Measurements from ENCODE around the gene IDH3A. TPM values are rescaled to one million over a fixed set of nuclear protein-coding genes. Genes with fewer than 3 reads are reported as not detected.

The IDH3A gene
- total and polyA plus RNA-seq, 10 donors = 27.6 to 90.7 (median 70.1) TPM

DNA sequence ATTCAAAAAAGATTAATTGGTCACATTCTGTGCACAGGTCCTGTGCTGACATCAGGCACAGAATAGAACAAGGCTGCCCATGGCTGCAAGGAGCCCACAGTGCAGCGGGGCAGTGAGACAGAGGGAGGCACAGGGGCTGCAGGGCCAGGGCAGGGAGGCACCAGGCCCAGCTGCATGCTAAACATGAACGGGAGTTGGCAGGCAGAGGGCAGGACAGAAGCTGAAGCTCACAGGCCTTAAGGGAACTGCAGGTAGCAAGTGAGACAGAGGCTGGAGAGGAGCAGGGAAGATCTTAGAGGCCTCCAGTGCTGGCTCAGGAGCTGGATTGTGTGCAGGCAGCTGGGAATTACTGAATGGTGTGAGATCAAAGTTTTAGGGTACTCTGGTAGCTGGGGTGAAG, 26.2 kb downstream of the IDH3A start:
- Histone ChIP-seq H3K9me3 (no peaks in the 10 kb centered on the region), H3K27me3 (replicated peaks in 1 of 7) (no peaks in the 10 kb centered on the region), H3K36me3 (peaks cover 0 to 26% (median 13%) of the 10 kb centered on the region in 6 donors), H3K27ac (no peak overlapping the region), H3K4me1 (peaks cover 15 to 56% (median 46%) of the 10 kb centered on the region in 6 donors), H3K4me3 (no peak overlapping the region)
- TF ChIP-seq, protein P1, sequence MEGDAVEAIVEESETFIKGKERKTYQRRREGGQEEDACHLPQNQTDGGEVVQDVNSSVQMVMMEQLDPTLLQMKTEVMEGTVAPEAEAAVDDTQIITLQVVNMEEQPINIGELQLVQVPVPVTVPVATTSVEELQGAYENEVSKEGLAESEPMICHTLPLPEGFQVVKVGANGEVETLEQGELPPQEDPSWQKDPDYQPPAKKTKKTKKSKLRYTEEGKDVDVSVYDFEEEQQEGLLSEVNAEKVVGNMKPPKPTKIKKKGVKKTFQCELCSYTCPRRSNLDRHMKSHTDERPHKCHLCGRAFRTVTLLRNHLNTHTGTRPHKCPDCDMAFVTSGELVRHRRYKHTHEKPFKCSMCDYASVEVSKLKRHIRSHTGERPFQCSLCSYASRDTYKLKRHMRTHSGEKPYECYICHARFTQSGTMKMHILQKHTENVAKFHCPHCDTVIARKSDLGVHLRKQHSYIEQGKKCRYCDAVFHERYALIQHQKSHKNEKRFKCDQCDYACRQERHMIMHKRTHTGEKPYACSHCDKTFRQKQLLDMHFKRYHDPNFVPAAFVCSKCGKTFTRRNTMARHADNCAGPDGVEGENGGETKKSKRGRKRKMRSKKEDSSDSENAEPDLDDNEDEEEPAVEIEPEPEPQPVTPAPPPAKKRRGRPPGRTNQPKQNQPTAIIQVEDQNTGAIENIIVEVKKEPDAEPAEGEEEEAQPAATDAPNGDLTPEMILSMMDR (IDR thresholded peaks at IDR 0.05 in 8 of 11, conservative IDR thresholded peaks at IDR 0.05 in 3 of 11) = no peak
- TF ChIP-seq POLR2AphosphoS5 (IDR thresholded peaks at IDR 0.05) (no peak), POLR2A (IDR thresholded peaks at IDR 0.05) (no peak)
- DNase-seq = no peak
- WGBS, 5 donors = 25 to 65% (median 52%) methylated on average over 2 of the region's 2 CpGs
- intact Hi-C loops (cut with DNase I; ENCODE audit: low total_unique reads) = no loop called here

DNA sequence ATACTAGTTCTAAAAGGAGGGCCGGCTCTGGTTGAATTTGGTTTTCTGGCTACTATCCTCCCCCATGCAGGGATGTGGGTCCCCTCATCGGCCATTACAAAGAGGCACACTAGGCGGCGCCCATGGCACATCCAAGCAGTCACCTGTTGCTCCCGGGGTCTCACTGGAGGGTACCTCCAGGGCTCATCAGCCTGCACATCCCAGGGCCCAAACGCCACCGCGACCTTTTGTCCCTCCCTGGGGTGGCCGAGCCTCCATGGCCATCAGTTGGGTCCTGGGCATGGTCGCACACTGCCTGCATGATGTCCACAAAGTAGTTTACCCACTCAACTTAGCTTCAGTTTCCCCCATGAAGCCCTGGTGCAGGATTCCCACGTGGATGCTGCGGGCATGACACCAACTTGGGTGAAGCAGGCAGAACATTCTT, 28.3 kb downstream of the IDH3A start:
- TF ChIP-seq, protein P1 (IDR thresholded peaks at IDR 0.05 in 8 of 11, conservative IDR thresholded peaks at IDR 0.05 in 3 of 11) = peak in 8 of 11 experiments; percentile 25 to 58 (median 48)
- no peak for TF ChIP-seq POLR2A (IDR thresholded peaks at IDR 0.05)
- WGBS, 5 donors = 34 to 42% (median 37%) methylated on average over 12 of the region's 12 CpGs
- Histone ChIP-seq H3K36me3 (peaks cover 0 to 5% (median 0%) of the 10 kb centered on the region in 6 donors), H3K4me3 (no peak overlapping the region), H3K27me3 (replicated peaks in 1 of 7) (no peaks in the 10 kb centered on the region), H3K9me3 (no peaks in the 10 kb centered on the region), H3K27ac (no peak overlapping the region), H3K4me1 (peaks cover 6 to 36% (median 25%) of the 10 kb centered on the region in 6 donors)
- DNase-seq = peak; percentile 78
- intact Hi-C loops (cut with DNase I; ENCODE audit: low total_unique reads) = no loop called here

- H3K36me3 ChIP-seq = no peaks in the 10 kb centered on the region
- no peak for TF ChIP-seq POLR2A (IDR thresholded peaks at IDR 0.05)
- TF ChIP-seq POLR2AphosphoS5 (IDR thresholded peaks at IDR 0.05) = no peak
- TF ChIP-seq, protein P1 (IDR thresholded peaks at IDR 0.05 in 8 of 11, conservative IDR thresholded peaks at IDR 0.05 in 3 of 11) = no peak
- peaks cover 0 to 30% (median 20%) of the 10 kb centered on the region in 6 donors for H3K4me1 ChIP-seq
- intact Hi-C loops (cut with DNase I; ENCODE audit: low total_unique reads) = no loop called here
- WGBS, 5 donors = 87 to 95% (median 89%) methylated on average over 6 of the region's 6 CpGs
- no peaks in the 10 kb centered on the region for H3K9me3 ChIP-seq
- H3K4me3 ChIP-seq = no peak overlapping the region
- H3K27ac ChIP-seq = no peak overlapping the region
- DNase-seq = no peak
- no peaks in the 10 kb centered on the region for H3K27me3 ChIP-seq (replicated peaks in 1 of 7)
These were observed 28.9 kb downstream of the IDH3A start for GRCh38 chr15:78178064-78178463.

DNA sequence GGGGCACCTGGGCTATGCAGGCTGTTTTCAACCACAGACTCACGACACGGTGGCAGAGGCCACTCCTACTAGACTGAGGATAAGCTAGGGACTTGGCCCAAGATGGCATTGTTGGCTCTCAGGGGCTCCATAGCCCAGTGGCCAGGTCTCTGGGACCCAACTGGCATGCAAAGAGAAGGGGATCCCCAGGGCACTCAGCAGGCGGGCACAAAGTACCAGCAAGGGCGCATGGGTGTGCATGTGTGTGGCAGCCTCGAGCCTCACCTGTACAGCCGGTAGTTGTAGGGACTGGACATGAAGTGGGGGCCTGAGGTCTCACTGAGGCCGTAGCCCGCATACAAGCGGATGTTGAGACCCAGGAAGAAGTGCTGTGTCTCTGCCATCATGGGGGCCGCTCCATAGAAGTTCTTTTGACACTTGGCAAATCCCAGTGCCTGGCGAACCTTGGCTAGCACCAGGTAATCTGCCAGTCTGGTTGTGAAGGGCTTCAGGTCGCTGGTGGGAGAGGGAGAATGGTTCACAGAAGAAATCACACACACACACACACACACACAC, 30.2 kb downstream of the IDH3A start:
- intact Hi-C loops (cut with DNase I; ENCODE audit: low total_unique reads) = no loop called here
- WGBS, 5 donors = 84 to 96% (median 91%) methylated on average over 11 to 12 of the region's 12 CpGs
- Histone ChIP-seq H3K27ac (no peak overlapping the region), H3K36me3 (no peaks in the 10 kb centered on the region), H3K4me1 (peaks cover 0 to 17% (median 7%) of the 10 kb centered on the region in 6 donors), H3K9me3 (no peaks in the 10 kb centered on the region), H3K27me3 (replicated peaks in 1 of 7) (no peaks in the 10 kb centered on the region), H3K4me3 (no peak overlapping the region)
- no peak for DNase-seq
- TF ChIP-seq POLR2A (IDR thresholded peaks at IDR 0.05) (no peak), POLR2AphosphoS5 (IDR thresholded peaks at IDR 0.05) (no peak)
- TF ChIP-seq, protein P1 (IDR thresholded peaks at IDR 0.05 in 8 of 11, conservative IDR thresholded peaks at IDR 0.05 in 3 of 11) = no peak

Data from spleen (tissue), 11 donors.